Skeletal muscle satellite cell (primary cell): ENCODE results near the gene KLHL26.

Experiments
- H3K27me3 ChIP-seq: 2 replicates; pipeline ENCODE4 v1.7.0; 2013; ENCODE audit warnings: low read length; ENCODE audit not compliant: control insufficient read depth, insufficient read depth
- H3K36me3 ChIP-seq: 2 replicates; pipeline ENCODE4 v1.7.0; 2013; ENCODE audit warnings: mild to moderate bottlenecking, control low read depth, low read length; ENCODE audit not compliant: insufficient read depth
- H3K4me1 ChIP-seq: 2 replicates; pipeline ENCODE4 v1.7.0; 2013; ENCODE audit warnings: low read length; ENCODE audit not compliant: control insufficient read depth, insufficient read depth
- H3K4me2 ChIP-seq: 2 replicates; pipeline ENCODE4 v1.7.0; 2013; ENCODE audit warnings: mild to moderate bottlenecking, low read length
- H3K4me3 ChIP-seq: 2 replicates; pipeline ENCODE4 v1.7.0; 2013; ENCODE audit warnings: low read length
- H3K9ac ChIP-seq: 2 replicates; pipeline ENCODE4 v1.7.0; 2013; ENCODE audit warnings: mild to moderate bottlenecking, low read depth, low read length, moderate library complexity
- H3K9me3 ChIP-seq: replicated peaks from 2 replicates; pipeline ENCODE4 v1.7.0; 2013; ENCODE audit warnings: mild to moderate bottlenecking, control low read depth, low read length

The KLHL26 gene

DNA sequence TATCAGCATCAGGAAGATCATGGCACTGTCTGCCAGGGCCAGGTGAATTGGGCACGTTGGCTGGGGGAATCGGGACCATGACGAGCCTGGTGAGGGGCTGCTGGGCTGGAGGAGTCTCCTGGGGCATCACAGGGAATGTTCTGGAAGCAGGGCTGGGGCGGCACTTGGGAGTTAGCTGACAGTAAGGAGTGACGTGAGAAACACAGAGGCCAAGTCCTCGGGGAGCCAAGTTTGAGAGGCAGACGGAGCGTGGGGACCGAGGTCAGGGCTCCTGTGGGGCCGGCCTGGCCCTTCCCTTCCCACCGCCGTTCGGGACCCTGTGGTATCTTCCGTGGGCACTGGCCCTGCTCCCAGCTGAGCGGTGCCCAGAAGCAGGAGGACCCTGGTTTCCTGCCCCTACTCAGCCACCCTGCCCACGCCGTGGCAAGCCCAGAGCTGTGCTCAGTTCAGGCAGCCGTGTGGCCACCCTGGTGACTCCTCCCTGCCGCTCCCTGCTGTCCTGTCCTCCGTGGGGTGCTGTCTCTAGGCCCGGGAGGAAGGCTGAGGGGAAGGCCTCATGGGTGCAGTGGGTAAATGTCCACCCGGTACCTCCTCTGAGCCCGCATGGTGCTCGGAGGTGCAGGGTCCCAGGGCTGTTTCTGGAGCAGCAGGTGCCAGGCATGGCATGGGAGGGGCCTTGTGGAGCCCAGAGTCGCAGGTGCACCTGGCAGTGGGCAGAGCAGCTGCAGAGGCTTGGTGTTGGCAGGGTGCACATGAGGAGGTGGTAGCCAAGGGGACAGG, 71.8 kb downstream of the KLHL26 start:
- H3K9me3 ChIP-seq: no peaks in the 10 kb centered on the region
- H3K27me3 ChIP-seq: no peaks in the 10 kb centered on the region
- H3K4me2 ChIP-seq: no peak overlapping the region
- no peaks in the 10 kb centered on the region for H3K4me1 ChIP-seq
- H3K4me3 ChIP-seq: no peak overlapping the region
- H3K9ac ChIP-seq: no peak overlapping the region
- no peaks in the 10 kb centered on the region for H3K36me3 ChIP-seq

DNA sequence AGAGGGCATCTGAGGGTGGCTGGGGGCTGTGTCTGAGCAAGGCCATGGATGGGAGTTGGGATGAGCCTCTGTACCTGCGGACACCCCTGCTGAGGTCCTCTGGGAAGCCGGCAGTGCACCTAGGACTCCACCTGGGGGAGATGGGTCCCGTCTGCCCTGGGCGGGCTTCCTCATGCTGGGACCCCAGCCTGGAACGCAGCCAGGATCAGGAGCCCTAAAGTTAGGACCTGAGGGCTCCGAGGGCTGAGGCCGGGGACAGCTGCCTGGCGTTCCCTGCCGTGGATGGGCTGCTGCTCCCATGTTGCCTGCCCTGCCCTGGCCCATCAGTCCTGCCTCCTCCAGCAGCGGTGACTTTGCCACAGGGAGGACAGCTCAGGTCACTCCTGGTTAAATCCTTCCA, 72.7 kb downstream of the KLHL26 start:
- Histone ChIP-seq H3K9ac (no peak overlapping the region), H3K9me3 (no peaks in the 10 kb centered on the region), H3K4me2 (no peak overlapping the region), H3K4me1 (no peaks in the 10 kb centered on the region), H3K4me3 (no peak overlapping the region), H3K27me3 (no peaks in the 10 kb centered on the region), H3K36me3 (no peaks in the 10 kb centered on the region)

DNA sequence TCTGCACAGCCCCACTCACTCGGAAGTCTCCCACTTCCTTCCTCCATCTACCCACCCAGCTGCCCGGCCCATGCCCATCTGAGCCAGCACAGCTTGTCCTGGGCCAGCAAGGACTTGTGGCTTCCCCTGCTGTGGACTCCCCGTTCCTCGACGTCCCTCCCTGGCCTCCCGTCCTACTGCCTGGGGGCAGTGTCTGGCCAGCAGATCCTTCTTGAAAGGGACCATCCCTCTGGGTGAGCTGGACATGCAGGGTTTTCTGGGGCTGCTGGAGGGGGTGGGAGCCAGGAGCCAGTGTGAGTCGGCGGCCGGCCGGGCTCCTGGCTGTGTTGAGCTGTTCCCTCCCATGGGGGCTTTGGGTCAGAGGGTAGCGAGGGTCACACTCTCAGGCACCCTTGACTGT, 73.4 kb downstream of the KLHL26 start:
- H3K4me3 ChIP-seq: no peak overlapping the region
- H3K9ac ChIP-seq: no peak overlapping the region
- no peak overlapping the region for H3K4me2 ChIP-seq
- H3K9me3 ChIP-seq: no peaks in the 10 kb centered on the region
- H3K4me1 ChIP-seq: no peaks in the 10 kb centered on the region
- no peaks in the 10 kb centered on the region for H3K36me3 ChIP-seq
- H3K27me3 ChIP-seq: no peaks in the 10 kb centered on the region

DNA sequence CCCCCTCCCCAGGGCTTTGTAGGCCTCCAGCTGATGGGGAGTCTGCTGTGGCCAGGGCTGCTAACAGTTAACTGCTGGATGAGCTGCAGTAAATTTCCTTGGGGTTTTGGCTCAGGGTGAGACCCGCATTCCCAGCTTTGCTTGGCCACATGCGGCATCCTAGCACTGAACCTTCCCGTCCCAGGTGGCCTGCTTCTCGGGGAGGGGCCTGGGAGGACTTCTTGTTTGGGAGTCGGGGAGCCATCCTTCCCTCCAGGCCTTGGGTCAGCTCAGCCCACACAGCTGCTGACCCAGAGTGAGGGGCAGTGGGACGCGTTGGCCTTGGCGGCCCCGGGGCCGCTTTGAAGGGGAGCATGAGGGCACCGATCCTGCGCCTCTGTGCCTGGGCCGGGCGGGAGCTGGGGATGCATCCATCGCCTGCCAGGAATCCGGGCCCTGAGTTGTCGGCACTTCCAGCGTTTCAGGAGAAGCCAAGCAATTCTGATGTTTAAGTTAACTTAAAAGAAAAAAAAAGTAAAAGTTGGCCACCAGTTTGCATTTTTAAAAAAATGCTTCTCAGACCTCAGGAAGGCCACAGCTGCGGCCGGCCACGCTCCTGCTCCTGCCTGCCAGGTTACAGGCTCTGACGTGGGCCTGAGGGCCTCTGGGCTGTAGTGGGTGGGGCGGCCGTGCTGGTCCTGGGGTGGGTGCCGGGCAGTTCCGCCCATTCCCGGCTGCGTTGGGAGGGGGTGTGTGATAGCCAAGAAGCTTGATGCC, 74.3 kb downstream of the KLHL26 start:
- Histone ChIP-seq H3K9ac (no peak overlapping the region), H3K27me3 (no peaks in the 10 kb centered on the region), H3K4me3 (no peak overlapping the region), H3K9me3 (no peaks in the 10 kb centered on the region), H3K4me1 (no peaks in the 10 kb centered on the region), H3K4me2 (no peak overlapping the region), H3K36me3 (no peaks in the 10 kb centered on the region)

DNA sequence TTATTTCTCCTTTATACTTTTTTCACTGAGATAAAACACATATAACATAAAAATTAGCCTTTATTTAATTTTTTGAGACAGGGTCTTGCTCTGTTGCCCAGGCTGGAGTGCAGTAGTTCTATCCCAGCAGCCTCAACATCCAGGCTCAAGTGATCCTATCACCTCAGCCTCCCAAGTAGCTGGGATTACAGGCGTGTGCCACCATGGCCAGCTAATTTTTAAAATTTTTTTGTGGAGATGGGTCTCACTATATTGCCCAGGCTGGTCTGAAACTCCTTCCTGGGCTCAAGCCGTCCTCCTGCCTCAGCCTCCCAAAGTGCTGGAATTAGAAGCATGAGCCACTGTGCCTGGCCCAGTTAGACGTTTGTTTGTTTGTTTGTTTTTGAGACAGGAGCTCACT, 75.1 kb downstream of the KLHL26 start:
- Histone ChIP-seq H3K9me3 (no peaks in the 10 kb centered on the region), H3K36me3 (no peaks in the 10 kb centered on the region), H3K4me2 (no peak overlapping the region), H3K4me3 (no peak overlapping the region), H3K9ac (no peak overlapping the region), H3K27me3 (no peaks in the 10 kb centered on the region), H3K4me1 (no peaks in the 10 kb centered on the region)

DNA sequence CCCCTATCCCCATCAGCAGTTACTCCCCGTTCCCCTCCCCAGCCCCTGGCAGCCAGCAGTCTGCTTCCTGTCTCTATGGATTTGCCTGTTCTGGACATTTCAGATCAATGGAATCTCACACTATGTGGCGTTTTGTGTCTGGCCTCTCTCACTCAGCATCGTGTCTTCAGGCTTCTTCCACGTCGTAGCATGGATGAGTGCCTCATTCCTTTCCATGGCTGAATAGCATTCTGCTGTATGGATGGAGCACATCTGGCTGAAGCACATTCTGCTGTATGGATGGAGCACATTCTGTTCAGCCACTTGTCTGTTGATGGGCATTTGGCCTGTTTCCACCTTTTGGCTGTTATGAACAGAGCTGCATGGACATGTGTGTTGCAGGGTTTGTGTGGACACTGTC, 76.2 kb downstream of the KLHL26 start:
- H3K4me3 ChIP-seq: no peak overlapping the region
- H3K36me3 ChIP-seq: no peaks in the 10 kb centered on the region
- no peaks in the 10 kb centered on the region for H3K27me3 ChIP-seq
- H3K9me3 ChIP-seq: no peaks in the 10 kb centered on the region
- no peaks in the 10 kb centered on the region for H3K4me1 ChIP-seq
- H3K9ac ChIP-seq: no peak overlapping the region
- no peak overlapping the region for H3K4me2 ChIP-seq

DNA sequence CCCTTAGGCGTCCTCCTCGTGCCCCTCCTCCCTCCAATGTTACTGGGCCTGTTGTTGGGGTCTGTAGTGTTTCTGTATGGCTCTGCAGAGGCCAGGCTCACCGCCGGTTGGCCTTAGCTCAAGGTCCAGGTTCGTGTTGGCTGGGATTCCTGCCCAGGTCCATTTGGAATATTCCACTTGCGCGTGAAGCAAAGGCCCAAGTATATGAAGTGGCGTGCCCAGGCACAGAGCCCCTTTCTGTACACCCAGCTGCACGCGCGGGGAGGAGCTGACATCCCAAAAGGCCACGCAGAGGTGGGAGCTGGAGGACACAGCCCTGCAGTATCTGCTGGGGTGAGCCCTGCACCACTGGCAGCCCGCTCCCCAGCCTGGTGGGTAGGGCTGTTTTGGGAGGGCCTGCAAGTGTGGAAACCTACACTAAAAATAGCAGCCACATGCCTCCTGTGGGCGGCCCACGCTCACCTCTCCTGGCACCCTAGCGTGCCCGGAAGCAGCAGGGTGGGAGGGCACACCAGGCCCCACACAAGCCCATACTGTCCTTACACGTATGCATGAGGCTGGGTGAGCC, 76.8 kb downstream of the KLHL26 start:
- Histone ChIP-seq H3K9ac (no peak overlapping the region), H3K4me1 (no peaks in the 10 kb centered on the region), H3K27me3 (no peaks in the 10 kb centered on the region), H3K4me2 (no peak overlapping the region), H3K36me3 (no peaks in the 10 kb centered on the region), H3K4me3 (no peak overlapping the region), H3K9me3 (no peaks in the 10 kb centered on the region)

DNA sequence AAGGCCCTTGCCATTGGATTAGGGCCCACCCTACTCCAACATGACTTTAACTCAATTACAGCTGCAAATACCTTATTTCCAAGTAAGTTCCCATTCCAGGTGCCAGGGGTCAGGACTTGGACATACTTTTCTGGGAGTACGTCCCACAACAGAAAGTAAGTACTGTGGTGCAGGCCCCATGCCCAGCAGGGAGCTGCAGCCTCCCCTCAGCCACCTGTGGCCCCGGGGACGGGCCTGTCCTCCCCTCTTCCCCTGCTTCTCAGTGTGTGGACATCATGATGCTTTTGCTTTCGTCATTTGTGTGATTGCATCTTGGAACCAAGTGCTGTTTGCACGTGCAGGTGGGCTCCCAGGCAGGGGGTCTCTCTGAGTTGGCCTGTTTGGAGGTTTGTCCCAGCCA, 78.6 kb downstream of the KLHL26 start:
- Histone ChIP-seq H3K4me2 (no peak overlapping the region), H3K4me3 (no peak overlapping the region), H3K9me3 (no peaks in the 10 kb centered on the region), H3K4me1 (no peaks in the 10 kb centered on the region), H3K36me3 (no peaks in the 10 kb centered on the region), H3K27me3 (no peaks in the 10 kb centered on the region), H3K9ac (no peak overlapping the region)

DNA sequence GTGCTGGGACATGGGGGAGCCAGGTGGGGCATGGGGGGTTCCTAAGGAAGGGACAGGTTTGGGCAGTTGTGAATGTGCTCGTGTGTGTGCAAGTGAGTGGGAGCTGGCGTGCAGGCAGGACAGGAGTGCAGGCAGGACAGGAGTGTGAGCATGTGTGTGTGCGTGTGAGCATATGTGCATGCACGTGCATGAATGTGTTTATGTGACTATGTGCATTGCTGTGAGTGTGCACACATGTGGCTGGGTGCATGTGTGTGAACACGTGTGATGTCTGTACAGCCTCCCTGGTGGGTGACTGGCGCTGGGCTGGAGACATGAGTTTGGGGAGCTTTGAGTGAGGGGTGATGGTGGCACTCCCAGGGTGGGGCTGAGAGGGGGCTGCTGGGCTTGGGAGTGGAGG, 80.0 kb downstream of the KLHL26 start:
- Histone ChIP-seq H3K4me1 (no peaks in the 10 kb centered on the region), H3K36me3 (no peaks in the 10 kb centered on the region), H3K4me3 (no peak overlapping the region), H3K4me2 (no peak overlapping the region), H3K9me3 (no peaks in the 10 kb centered on the region), H3K27me3 (no peaks in the 10 kb centered on the region), H3K9ac (no peak overlapping the region)

DNA sequence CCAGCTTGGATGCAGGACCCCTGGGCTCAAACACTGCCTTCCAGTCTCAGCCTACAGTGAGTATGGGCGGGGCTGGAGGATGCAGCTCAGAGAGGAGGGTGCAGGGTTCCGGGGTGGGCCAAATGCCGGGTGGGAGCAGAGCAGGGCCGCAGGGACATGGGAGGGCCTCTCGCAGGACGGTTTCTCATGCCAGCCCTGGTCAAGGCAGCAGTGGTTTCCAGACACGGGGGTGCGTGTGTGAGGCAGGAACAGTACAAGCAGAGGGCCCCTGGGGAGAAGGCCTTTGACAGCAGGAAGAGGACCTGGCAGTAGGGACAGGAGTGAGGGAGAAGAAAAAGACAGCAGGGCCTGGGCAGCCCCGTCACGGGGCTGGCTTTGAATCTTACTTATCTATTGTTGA, 80.8 kb downstream of the KLHL26 start:
- H3K9me3 ChIP-seq: no peaks in the 10 kb centered on the region
- no peaks in the 10 kb centered on the region for H3K27me3 ChIP-seq
- no peak overlapping the region for H3K4me3 ChIP-seq
- H3K9ac ChIP-seq: no peak overlapping the region
- H3K36me3 ChIP-seq: no peaks in the 10 kb centered on the region
- no peaks in the 10 kb centered on the region for H3K4me1 ChIP-seq
- no peak overlapping the region for H3K4me2 ChIP-seq

DNA sequence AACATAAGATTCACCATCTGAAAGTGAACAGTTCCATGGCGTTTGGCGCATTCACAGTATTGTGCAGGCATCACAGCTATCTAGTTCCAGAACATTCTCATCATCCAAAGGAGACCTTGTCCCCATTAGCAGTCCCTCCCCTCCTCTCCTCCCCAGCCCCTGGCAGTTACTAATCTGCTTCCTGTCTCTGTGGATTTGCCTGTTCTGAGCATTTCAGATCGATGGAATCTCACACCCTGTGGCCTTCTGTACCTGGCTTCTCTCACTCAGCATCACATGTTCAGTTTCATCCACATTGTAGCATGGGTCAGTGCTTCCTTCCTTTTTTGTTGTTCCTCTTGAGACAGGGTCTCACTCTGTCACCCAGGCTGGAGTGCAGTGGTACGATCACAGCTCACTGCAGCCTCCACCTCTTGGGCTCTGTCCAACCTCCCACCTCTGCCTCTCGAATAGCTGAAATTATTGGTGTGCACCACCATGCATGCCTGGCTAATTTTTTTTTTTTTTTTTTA, 81.2 kb downstream of the KLHL26 start:
- no peaks in the 10 kb centered on the region for H3K9me3 ChIP-seq
- no peak overlapping the region for H3K4me2 ChIP-seq
- no peak overlapping the region for H3K9ac ChIP-seq
- no peaks in the 10 kb centered on the region for H3K36me3 ChIP-seq
- no peak overlapping the region for H3K4me3 ChIP-seq
- H3K4me1 ChIP-seq: no peaks in the 10 kb centered on the region
- H3K27me3 ChIP-seq: no peaks in the 10 kb centered on the region
